ENCODE data around the gene PWWP3B.

Gene PWWP3B

DNA sequence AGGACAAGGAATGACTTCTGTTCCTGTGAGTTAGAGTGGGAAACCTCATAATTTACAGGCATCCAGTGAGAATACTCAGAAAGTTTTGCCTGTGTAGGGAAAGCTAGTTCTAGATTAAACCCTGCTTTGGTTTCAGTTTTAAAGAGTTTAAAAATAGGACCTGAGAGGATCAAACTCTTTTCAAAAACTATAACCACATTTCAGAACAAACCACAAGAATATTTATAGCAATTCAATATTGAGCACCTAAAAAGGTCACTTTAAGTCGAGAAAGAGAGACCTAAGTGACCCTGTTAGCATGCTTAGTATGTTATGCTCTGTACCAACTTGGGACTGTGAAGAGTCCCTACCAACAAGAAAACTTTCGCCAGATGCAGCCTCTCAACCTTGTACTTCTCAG, 17.4 kb upstream of the PWWP3B start:
- Histone ChIP-seq H3K27me3 (ENCODE audit: insufficient read depth, poor library complexity, severe bottlenecking) (no peaks in the 10 kb centered on the region), H3K27ac (replicated peaks) (no peak overlapping the region), H3K4me3 (replicated peaks; ENCODE audit: insufficient read depth, low read length) (no peak overlapping the region)
- no peak for TF ChIP-seq POLR2AphosphoS5 (IDR thresholded peaks at IDR 0.05; ENCODE audit: low read depth)
- TF ChIP-seq SPI1 (IDR thresholded peaks at IDR 0.05; ENCODE audit: borderline replicate concordance, low read depth): no peak
- no peak for TF ChIP-seq GABPA (IDR thresholded peaks at IDR 0.05; ENCODE audit: low read depth)
- TF ChIP-seq, protein P1, sequence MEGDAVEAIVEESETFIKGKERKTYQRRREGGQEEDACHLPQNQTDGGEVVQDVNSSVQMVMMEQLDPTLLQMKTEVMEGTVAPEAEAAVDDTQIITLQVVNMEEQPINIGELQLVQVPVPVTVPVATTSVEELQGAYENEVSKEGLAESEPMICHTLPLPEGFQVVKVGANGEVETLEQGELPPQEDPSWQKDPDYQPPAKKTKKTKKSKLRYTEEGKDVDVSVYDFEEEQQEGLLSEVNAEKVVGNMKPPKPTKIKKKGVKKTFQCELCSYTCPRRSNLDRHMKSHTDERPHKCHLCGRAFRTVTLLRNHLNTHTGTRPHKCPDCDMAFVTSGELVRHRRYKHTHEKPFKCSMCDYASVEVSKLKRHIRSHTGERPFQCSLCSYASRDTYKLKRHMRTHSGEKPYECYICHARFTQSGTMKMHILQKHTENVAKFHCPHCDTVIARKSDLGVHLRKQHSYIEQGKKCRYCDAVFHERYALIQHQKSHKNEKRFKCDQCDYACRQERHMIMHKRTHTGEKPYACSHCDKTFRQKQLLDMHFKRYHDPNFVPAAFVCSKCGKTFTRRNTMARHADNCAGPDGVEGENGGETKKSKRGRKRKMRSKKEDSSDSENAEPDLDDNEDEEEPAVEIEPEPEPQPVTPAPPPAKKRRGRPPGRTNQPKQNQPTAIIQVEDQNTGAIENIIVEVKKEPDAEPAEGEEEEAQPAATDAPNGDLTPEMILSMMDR (IDR thresholded peaks at IDR 0.05; ENCODE audit: insufficient read depth, low read length): no peak
- TF ChIP-seq, protein P2, sequence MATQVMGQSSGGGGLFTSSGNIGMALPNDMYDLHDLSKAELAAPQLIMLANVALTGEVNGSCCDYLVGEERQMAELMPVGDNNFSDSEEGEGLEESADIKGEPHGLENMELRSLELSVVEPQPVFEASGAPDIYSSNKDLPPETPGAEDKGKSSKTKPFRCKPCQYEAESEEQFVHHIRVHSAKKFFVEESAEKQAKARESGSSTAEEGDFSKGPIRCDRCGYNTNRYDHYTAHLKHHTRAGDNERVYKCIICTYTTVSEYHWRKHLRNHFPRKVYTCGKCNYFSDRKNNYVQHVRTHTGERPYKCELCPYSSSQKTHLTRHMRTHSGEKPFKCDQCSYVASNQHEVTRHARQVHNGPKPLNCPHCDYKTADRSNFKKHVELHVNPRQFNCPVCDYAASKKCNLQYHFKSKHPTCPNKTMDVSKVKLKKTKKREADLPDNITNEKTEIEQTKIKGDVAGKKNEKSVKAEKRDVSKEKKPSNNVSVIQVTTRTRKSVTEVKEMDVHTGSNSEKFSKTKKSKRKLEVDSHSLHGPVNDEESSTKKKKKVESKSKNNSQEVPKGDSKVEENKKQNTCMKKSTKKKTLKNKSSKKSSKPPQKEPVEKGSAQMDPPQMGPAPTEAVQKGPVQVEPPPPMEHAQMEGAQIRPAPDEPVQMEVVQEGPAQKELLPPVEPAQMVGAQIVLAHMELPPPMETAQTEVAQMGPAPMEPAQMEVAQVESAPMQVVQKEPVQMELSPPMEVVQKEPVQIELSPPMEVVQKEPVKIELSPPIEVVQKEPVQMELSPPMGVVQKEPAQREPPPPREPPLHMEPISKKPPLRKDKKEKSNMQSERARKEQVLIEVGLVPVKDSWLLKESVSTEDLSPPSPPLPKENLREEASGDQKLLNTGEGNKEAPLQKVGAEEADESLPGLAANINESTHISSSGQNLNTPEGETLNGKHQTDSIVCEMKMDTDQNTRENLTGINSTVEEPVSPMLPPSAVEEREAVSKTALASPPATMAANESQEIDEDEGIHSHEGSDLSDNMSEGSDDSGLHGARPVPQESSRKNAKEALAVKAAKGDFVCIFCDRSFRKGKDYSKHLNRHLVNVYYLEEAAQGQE (IDR thresholded peaks at IDR 0.05; ENCODE audit: insufficient replicate concordance, low read depth): no peak
- no peak for DNase-seq (ENCODE audit: low read depth in 1 of 2, low spot score in 1 of 2)

DNA sequence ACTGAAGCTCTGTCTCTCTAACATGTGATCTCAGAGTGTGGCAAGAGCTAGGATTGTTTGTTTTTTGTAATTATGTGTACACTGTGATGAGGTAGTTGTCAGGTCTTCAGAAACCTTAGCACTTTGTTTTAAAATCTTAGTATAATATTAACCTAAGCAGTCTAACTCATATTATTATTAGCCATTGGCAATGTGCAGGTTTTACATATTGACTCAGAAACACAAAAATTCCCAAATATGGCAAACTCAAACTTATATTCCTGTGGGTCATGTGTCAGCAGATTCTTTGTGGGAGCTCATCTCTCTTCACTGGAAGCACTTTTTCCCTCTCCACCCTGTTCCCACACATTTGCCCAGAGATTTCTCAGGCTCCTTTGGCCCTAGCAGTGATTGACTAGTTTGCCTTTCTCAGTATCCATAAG, 8.2 kb upstream of the PWWP3B start:
- no peak for DNase-seq (ENCODE audit: low read depth in 1 of 2, low spot score in 1 of 2)
- TF ChIP-seq SPI1 (IDR thresholded peaks at IDR 0.05; ENCODE audit: borderline replicate concordance, low read depth) (no peak), POLR2AphosphoS5 (IDR thresholded peaks at IDR 0.05; ENCODE audit: low read depth) (no peak), GABPA (IDR thresholded peaks at IDR 0.05; ENCODE audit: low read depth) (no peak)
- TF ChIP-seq, protein P2 (IDR thresholded peaks at IDR 0.05; ENCODE audit: insufficient replicate concordance, low read depth): no peak
- TF ChIP-seq, protein P1 (IDR thresholded peaks at IDR 0.05; ENCODE audit: insufficient read depth, low read length): no peak
- no peak overlapping the region for H3K4me3 ChIP-seq (replicated peaks; ENCODE audit: insufficient read depth, low read length)
- no peaks in the 10 kb centered on the region for H3K27me3 ChIP-seq (ENCODE audit: insufficient read depth, poor library complexity, severe bottlenecking)
- H3K27ac ChIP-seq (replicated peaks): no peak overlapping the region

DNA sequence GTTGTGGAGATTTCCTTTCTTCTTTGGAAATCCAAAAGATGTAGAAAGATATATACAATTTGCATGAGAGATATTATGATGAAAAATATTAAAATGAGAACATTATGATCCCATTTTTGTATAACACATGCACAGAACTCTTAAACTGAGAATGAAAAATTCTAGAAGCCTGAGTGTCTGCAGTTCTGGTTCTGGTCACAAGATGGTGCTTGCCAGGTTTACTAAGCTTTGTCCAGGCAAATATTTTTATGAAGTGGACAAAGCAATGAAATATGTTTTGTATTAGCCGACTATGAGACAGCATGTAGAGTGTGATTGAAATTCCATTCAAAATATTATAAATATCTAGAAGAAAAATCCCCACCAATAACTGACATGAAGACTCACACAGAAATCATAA, 2.2 kb downstream of the PWWP3B start:
- H3K27ac ChIP-seq (replicated peaks): no peak overlapping the region
- no peaks in the 10 kb centered on the region for H3K27me3 ChIP-seq (ENCODE audit: insufficient read depth, poor library complexity, severe bottlenecking)
- H3K4me3 ChIP-seq (replicated peaks; ENCODE audit: insufficient read depth, low read length): no peak overlapping the region
- no peak for DNase-seq (ENCODE audit: low read depth in 1 of 2, low spot score in 1 of 2)
- TF ChIP-seq GABPA (IDR thresholded peaks at IDR 0.05; ENCODE audit: low read depth) (no peak), POLR2AphosphoS5 (IDR thresholded peaks at IDR 0.05; ENCODE audit: low read depth) (no peak), SPI1 (IDR thresholded peaks at IDR 0.05; ENCODE audit: borderline replicate concordance, low read depth) (no peak)
- TF ChIP-seq, protein P2 (IDR thresholded peaks at IDR 0.05; ENCODE audit: insufficient replicate concordance, low read depth): no peak
- TF ChIP-seq, protein P1 (IDR thresholded peaks at IDR 0.05; ENCODE audit: insufficient read depth, low read length): no peak

All from HL-60 (cell line).